Neural cell (in vitro differentiated cells): Measurements from ENCODE around the gene RPAP2. TPM values are rescaled to one million over a fixed set of nuclear protein-coding genes. Genes with fewer than 3 reads are reported as not detected.
"Not testable (repeated sequence)": the region's sequence is repeated elsewhere in the genome, so short reads cannot be mapped to it uniquely, and the experiment has no call there.

ENCODE experiments used
- H2AFZ ChIP-seq: fragments of 200-600, 300-800 bp; sonication (generic), shearing (Covaris generic); 2 replicates; pipeline ENCODE4 v1.6.0; 2014; ENCODE audit warnings: low read depth, mild to moderate bottlenecking, antibody characterized with exemption, low read length, moderate library complexity
- H3F3A ChIP-seq: fragments of 200-600 bp; shearing (Covaris generic); 2 replicates; pipeline ENCODE4 v1.6.1; 2016; ENCODE audit warnings: mild to moderate bottlenecking, moderate library complexity, mixed read lengths, antibody characterized with exemption, low read length; ENCODE audit not compliant: insufficient read depth, poor library complexity, severe bottlenecking
- H3K27ac ChIP-seq: fragments of 200-600, 300-800 bp; sonication (generic), shearing (Covaris generic); 2 replicates; pipeline ENCODE4 v1.5.1; 2014; ENCODE audit warnings: mild to moderate bottlenecking, low read length, moderate library complexity
- H3K27me3 ChIP-seq: fragments of 300-800, 200-600 bp; sonication (generic), shearing (Covaris generic); 2 replicates; pipeline ENCODE4 v1.6.0; 2014; ENCODE audit warnings: mild to moderate bottlenecking, low read depth, low read length, moderate library complexity; ENCODE audit not compliant: insufficient read depth
- H3K36me3 ChIP-seq: fragments of 300-800, 200-600 bp; sonication (generic), shearing (Covaris generic); 2 replicates; pipeline ENCODE4 v1.5.1; 2014; ENCODE audit warnings: mild to moderate bottlenecking, antibody characterized with exemption, low read length, moderate library complexity; ENCODE audit not compliant: insufficient read depth
- H3K4me2 ChIP-seq: fragments of 300-800, 200-600 bp; sonication (generic), shearing (Covaris generic); 2 replicates; pipeline ENCODE4 v1.6.0; 2014; ENCODE audit warnings: mild to moderate bottlenecking, low read length
- H3K4me3 ChIP-seq: fragments of 300-800, 200-600 bp; sonication (generic), shearing (Covaris generic); 2 replicates; pipeline ENCODE4 v1.5.1; 2014; ENCODE audit warnings: mild to moderate bottlenecking, low read length, moderate library complexity
- H3K79me2 ChIP-seq: fragments of 200-600 bp; shearing (Covaris generic); replicated peaks from 2 replicates; pipeline ENCODE4 v1.6.0; 2014; ENCODE audit warnings: mild to moderate bottlenecking, low read length, moderate library complexity; ENCODE audit not compliant: insufficient read depth
- H3K9ac ChIP-seq: fragments of 300-800, 200-600 bp; sonication (generic), shearing (Covaris generic); 2 replicates; pipeline ENCODE4 v1.6.1; 2016; ENCODE audit warnings: mild to moderate bottlenecking, low read length, mixed read lengths
- H3K9me2 ChIP-seq: fragments of 200-600 bp; shearing (Covaris generic); 2 replicates; pipeline ENCODE4 v1.6.1; 2016; ENCODE audit warnings: mild to moderate bottlenecking, low read length, mixed read lengths; ENCODE audit not compliant: insufficient read depth
- H3K9me3 ChIP-seq: fragments of 200-600, 300-800 bp; sonication (generic), shearing (Covaris generic); 2 replicates; pipeline ENCODE4 v1.6.1; 2016; ENCODE audit warnings: mild to moderate bottlenecking, mixed run types, low read length, moderate library complexity, mixed read lengths
- H4K20me1 ChIP-seq: fragments of 200-600 bp; shearing (Covaris generic); 2 replicates; pipeline ENCODE4 v1.6.1; 2016; ENCODE audit warnings: mild to moderate bottlenecking, mixed run types; ENCODE audit not compliant: insufficient read depth
- CTCF ChIP-seq: fragments of 450-650 bp; IDR thresholded peaks from 2 replicates; pipeline ENCODE4 v1.5.1; 2014; ENCODE audit warnings: antibody characterized with exemption, mild to moderate bottlenecking, moderate library complexity; ENCODE audit not compliant: poor library complexity, severe bottlenecking
- EP300 ChIP-seq: fragments of 450-650 bp; conservative IDR thresholded peaks from 2 replicates; pipeline ENCODE4 v1.6.1; 2014; ENCODE audit warnings: antibody characterized with exemption, mild to moderate bottlenecking, moderate library complexity; ENCODE audit not compliant: poor library complexity, severe bottlenecking
- EZH2 ChIP-seq: fragments of 200-600, 300-800 bp; shearing (Covaris generic), sonication (generic); IDR thresholded peaks from 2 replicates; pipeline ENCODE4 v1.6.1; 2014; ENCODE audit warnings: antibody characterized with exemption, low read length, borderline replicate concordance, mild to moderate bottlenecking; ENCODE audit not compliant: insufficient read depth, poor library complexity, severe bottlenecking
- MXI1 ChIP-seq: fragments of 450-650 bp; conservative IDR thresholded peaks from 2 replicates; pipeline ENCODE4 v1.6.1; 2014; ENCODE audit warnings: antibody characterized with exemption, mild to moderate bottlenecking; ENCODE audit not compliant: poor library complexity, severe bottlenecking
- POLR2AphosphoS5 ChIP-seq: IDR thresholded peaks from 2 replicates; pipeline ENCODE4 v1.6.1; 2012
- RAD21 ChIP-seq: fragments of 450-650 bp; conservative IDR thresholded peaks from 2 replicates; pipeline ENCODE4 v1.6.1; 2014; ENCODE audit warnings: antibody characterized with exemption, mild to moderate bottlenecking, moderate library complexity
- REST ChIP-seq: IDR thresholded peaks from 2 replicates; pipeline ENCODE4 v1.6.1; 2012; ENCODE audit warnings: borderline replicate concordance
- SMC3 ChIP-seq: fragments of 450-650 bp; conservative IDR thresholded peaks from 2 replicates; pipeline ENCODE4 v1.6.1; 2014; ENCODE audit warnings: antibody characterized with exemption, mild to moderate bottlenecking, moderate library complexity; ENCODE audit not compliant: poor library complexity
- TAF1 ChIP-seq: IDR thresholded peaks from 2 replicates; pipeline ENCODE4 v1.6.1; 2012; ENCODE audit warnings: low read depth
- polyA plus RNA-seq: library from polyadenylated mRNA; depleted of rRNA; stranded (reverse); fragments of >200 nt; gene quantifications from 2 replicates; pipeline ENCODE4 v1.2.3, GENCODE V29; 2014

Gene RPAP2
- polyA plus RNA-seq, 1 donor from 2014 or later, result 9.3 TPM

- Histone ChIP-seq H3K79me2 (no peaks in the 10 kb centered on the region), H4K20me1 (no peaks in the 10 kb centered on the region), H3K9ac (no peak overlapping the region), H3K4me2 (no peak overlapping the region), H3K27me3 (no peaks in the 10 kb centered on the region), H3K9me2 (no peaks in the 10 kb centered on the region), H3K9me3 (no peaks in the 10 kb centered on the region), H2AFZ (no peak overlapping the region), H3K36me3 (no peaks in the 10 kb centered on the region), H3F3A (no peaks in the 10 kb centered on the region), H3K27ac (no peak overlapping the region), H3K4me3 (no peak overlapping the region)
- TF ChIP-seq EZH2 (no peak), EP300 (no peak), RAD21 (no peak), POLR2AphosphoS5 (no peak), CTCF (no peak), SMC3 (no peak), REST (no peak), TAF1 (no peak), MXI1 (no peak)
Measured at GRCh38 chr1:92430030-92430429, 131.2 kb downstream of the RPAP2 start.

- not testable (repeated sequence) for H3K4me2 ChIP-seq, H3K9me3 ChIP-seq, H4K20me1 ChIP-seq, H3K27ac ChIP-seq, H3F3A ChIP-seq, H2AFZ ChIP-seq, H3K79me2 ChIP-seq, H3K4me3 ChIP-seq, H3K27me3 ChIP-seq, H3K9ac ChIP-seq, H3K9me2 ChIP-seq, H3K36me3 ChIP-seq
Measured at GRCh38 chr1:92434572-92434971, 135.7 kb downstream of the RPAP2 start.

GRCh38 chr1:92439291-92439690 is 140.4 kb downstream of the RPAP2 start:
- TF ChIP-seq EP300, result no peak
- no peak for TF ChIP-seq CTCF
- TF ChIP-seq MXI1, result no peak
- TF ChIP-seq TAF1, result no peak
- no peak for TF ChIP-seq POLR2AphosphoS5
- Histone ChIP-seq H3K9ac (no peak overlapping the region), H4K20me1 (no peaks in the 10 kb centered on the region), H3K36me3 (no peaks in the 10 kb centered on the region), H3K79me2 (no peaks in the 10 kb centered on the region), H3F3A (no peaks in the 10 kb centered on the region), H2AFZ (no peak overlapping the region), H3K27ac (no peak overlapping the region), H3K9me3 (no peaks in the 10 kb centered on the region), H3K4me3 (no peak overlapping the region), H3K9me2 (no peaks in the 10 kb centered on the region), H3K4me2 (no peak overlapping the region), H3K27me3 (no peaks in the 10 kb centered on the region)
